Measurements from ENCODE around the gene SRPRB.

SRPRB gene

DNA sequence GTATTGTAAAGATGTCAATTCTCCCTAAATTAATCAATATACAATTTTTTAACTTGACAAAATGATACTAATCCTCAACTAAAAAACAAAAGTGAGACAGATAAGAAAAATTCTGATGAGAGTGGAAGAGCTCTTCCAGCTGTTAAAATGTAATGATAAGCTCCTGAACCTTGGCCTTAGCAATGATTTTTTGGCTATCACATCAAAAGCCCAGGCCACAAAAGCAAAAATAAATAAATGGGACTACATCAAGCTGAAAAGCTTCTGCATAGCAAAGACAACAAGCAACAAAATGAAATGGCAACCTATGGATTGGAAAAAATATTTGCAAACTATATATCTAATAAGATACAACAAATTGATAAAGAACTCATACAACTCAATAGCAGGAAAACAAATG is 24.0 kb upstream of the SRPRB start:
- H3K4me3 ChIP-seq (ENCODE audit: low read depth, low read length), result no peak overlapping the region

DNA sequence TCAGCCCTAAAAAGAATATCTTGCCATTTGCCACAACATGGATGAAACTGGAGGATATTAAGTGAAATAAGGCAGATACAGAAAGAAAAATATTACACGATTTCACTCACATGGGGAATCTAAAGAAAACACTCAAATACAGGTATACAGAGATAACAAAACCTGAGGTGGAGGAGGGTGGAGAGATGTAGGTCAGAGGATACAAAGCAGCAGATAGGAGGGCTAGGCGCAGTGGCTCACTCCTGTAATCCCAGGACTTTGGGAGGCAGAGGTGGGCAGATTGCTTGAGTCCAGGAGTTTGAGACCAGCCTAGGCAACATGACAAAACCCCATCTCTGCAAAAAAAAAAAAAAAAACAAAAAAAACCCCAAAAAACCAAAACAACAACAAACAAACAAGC is 23.2 kb upstream of the SRPRB start:
- no peaks in the 10 kb centered on the region for H3K27me3 ChIP-seq (ENCODE audit: control insufficient read depth, insufficient read depth, low read length)
- no peaks in the 10 kb centered on the region for H3K9me3 ChIP-seq (ENCODE audit: control insufficient read depth, insufficient read depth, low read length)
- H3K4me1 ChIP-seq (ENCODE audit: control insufficient read depth, insufficient read depth, low read length), result peaks cover 5% of the 10 kb centered on the region
- no peak overlapping the region for H3K9ac ChIP-seq (ENCODE audit: low read depth, low read length)
- H3K36me3 ChIP-seq (ENCODE audit: control insufficient read depth, insufficient read depth, low read length), result no peaks in the 10 kb centered on the region
- no peak overlapping the region for H3K4me3 ChIP-seq (ENCODE audit: low read depth, low read length)

More for the DNA sequence above, 24.0 kb upstream of the SRPRB start:
- no peak overlapping the region for H3K9ac ChIP-seq (ENCODE audit: low read depth, low read length)
- no peaks in the 10 kb centered on the region for H3K27me3 ChIP-seq (ENCODE audit: control insufficient read depth, insufficient read depth, low read length)
- peaks cover 5% of the 10 kb centered on the region for H3K4me1 ChIP-seq (ENCODE audit: control insufficient read depth, insufficient read depth, low read length)
- H3K9me3 ChIP-seq (ENCODE audit: control insufficient read depth, insufficient read depth, low read length), result no peaks in the 10 kb centered on the region
- H3K36me3 ChIP-seq (ENCODE audit: control insufficient read depth, insufficient read depth, low read length), result no peaks in the 10 kb centered on the region

DNA sequence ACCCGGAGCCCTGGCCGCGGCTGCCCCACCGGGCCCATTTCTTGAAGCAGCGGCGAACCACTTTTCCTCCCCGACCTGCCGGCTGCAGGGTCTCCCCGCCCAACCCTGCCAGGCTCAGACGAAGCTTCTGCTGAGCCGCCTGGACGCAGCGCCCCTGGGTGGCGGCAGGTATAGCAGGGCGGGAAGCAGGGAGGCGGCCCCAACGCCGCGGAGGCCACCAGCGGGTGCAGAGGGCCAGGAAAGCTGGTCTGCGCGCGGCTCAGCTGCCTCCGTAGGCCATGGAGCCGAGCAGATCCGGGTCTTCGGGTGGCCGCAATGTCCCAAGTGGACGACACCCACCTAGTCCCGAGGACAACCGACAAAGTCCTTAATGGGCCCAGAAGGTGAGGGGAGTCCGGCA is 21.9 kb upstream of the SRPRB start:
- no peaks in the 10 kb centered on the region for H3K9me3 ChIP-seq (ENCODE audit: control insufficient read depth, insufficient read depth, low read length)
- no peak overlapping the region for H3K9ac ChIP-seq (ENCODE audit: low read depth, low read length)
- no peak overlapping the region for H3K4me3 ChIP-seq (ENCODE audit: low read depth, low read length)
- H3K36me3 ChIP-seq (ENCODE audit: control insufficient read depth, insufficient read depth, low read length), result no peaks in the 10 kb centered on the region
- no peaks in the 10 kb centered on the region for H3K27me3 ChIP-seq (ENCODE audit: control insufficient read depth, insufficient read depth, low read length)
- no peaks in the 10 kb centered on the region for H3K4me1 ChIP-seq (ENCODE audit: control insufficient read depth, insufficient read depth, low read length)

DNA sequence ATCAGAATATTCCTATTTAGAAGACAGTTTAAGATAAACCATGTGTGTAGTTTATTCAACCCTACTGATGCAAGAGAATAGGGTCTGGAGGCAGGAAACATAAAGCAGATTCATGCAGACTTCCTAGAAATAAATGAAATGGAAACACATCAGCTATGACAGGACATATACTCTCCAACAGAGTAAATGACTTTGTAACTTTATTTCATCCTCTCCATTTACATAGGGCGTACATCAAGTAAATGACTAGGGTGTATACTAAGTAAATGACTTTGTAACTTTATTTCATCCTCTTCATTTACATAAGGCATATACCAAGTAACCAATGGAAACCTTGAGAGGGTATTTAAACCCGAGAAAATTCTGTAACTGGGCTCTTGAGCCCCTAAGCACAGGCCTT is 17.6 kb upstream of the SRPRB start:
- no peak overlapping the region for H3K9ac ChIP-seq (ENCODE audit: low read depth, low read length)
- no peaks in the 10 kb centered on the region for H3K36me3 ChIP-seq (ENCODE audit: control insufficient read depth, insufficient read depth, low read length)
- H3K9me3 ChIP-seq (ENCODE audit: control insufficient read depth, insufficient read depth, low read length), result peaks cover 10% of the 10 kb centered on the region
- H3K27me3 ChIP-seq (ENCODE audit: control insufficient read depth, insufficient read depth, low read length), result no peaks in the 10 kb centered on the region
- H3K4me1 ChIP-seq (ENCODE audit: control insufficient read depth, insufficient read depth, low read length), result no peaks in the 10 kb centered on the region
- H3K4me3 ChIP-seq (ENCODE audit: low read depth, low read length), result no peak overlapping the region

DNA sequence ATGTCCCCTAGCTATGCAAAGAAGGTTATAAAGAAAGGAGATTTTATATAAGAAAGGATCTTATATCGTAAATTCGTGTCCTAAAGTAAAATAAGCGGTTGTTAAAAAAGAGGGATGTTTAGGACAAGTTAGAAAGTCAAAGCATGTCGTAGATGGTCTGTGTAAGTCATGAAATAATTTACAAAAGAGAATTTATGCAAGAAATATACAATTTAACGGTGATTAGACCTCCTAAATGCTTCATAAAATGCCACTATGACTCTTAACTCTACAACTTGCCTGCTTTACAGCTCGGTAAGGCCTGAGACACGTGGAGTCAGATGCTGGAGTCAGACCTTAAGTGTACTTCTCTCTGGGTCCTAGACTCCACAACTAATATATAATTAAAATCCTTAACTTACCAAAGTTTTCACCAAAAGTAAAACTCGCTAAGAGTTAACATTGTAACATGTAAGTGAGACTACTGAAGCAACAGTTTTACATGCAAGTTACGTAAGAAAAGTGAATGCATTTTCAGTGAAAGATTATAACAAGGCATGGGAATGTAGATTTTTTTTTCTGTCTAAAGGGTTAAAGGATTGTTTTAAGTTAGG is 13.3 kb upstream of the SRPRB start:
- H3K36me3 ChIP-seq (ENCODE audit: control insufficient read depth, insufficient read depth, low read length), result no peaks in the 10 kb centered on the region
- no peaks in the 10 kb centered on the region for H3K27me3 ChIP-seq (ENCODE audit: control insufficient read depth, insufficient read depth, low read length)
- no peak overlapping the region for H3K9ac ChIP-seq (ENCODE audit: low read depth, low read length)
- H3K4me3 ChIP-seq (ENCODE audit: low read depth, low read length), result no peak overlapping the region
- peaks cover 10% of the 10 kb centered on the region for H3K9me3 ChIP-seq (ENCODE audit: control insufficient read depth, insufficient read depth, low read length)
- H3K4me1 ChIP-seq (ENCODE audit: control insufficient read depth, insufficient read depth, low read length), result no peaks in the 10 kb centered on the region

DNA sequence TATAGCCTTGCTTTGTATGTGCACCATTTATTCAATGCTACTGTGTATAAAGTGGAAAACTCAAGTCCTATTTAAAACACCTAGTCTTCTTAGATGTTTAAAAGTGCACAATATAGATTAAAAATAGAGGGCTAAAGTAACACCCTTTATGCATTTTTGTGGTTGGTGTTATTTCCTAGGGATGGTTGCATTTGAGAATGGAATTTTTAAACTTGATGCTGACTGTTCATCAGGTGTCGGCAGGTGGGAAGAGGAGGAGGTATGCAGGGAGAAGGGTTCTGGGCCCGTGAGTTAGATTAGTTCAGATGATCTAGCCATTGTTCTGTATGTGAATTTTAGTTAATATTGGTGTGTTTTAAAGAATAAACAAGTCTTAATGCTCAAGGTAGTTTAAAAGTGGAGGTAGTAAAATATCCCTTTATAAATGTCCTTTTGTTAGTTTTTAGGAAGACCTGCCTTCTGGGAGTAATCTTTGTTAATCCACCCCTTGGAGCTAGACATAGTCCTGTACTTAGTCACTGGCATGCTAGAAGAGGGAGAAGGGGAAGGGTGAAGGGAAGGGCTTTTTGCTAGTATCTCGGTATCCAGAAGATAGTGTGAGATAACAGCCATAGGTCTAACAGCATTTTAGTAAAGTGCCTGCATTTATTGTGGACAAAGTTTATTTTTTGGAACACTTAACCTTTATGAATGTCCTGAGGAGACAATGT is 8.1 kb upstream of the SRPRB start:
- Histone ChIP-seq H3K4me3 (ENCODE audit: low read depth, low read length) (no peak overlapping the region), H3K4me1 (ENCODE audit: control insufficient read depth, insufficient read depth, low read length) (no peaks in the 10 kb centered on the region), H3K36me3 (ENCODE audit: control insufficient read depth, insufficient read depth, low read length) (no peaks in the 10 kb centered on the region), H3K9ac (ENCODE audit: low read depth, low read length) (no peak overlapping the region), H3K9me3 (ENCODE audit: control insufficient read depth, insufficient read depth, low read length) (peaks cover 3% of the 10 kb centered on the region), H3K27me3 (ENCODE audit: control insufficient read depth, insufficient read depth, low read length) (no peaks in the 10 kb centered on the region)

DNA sequence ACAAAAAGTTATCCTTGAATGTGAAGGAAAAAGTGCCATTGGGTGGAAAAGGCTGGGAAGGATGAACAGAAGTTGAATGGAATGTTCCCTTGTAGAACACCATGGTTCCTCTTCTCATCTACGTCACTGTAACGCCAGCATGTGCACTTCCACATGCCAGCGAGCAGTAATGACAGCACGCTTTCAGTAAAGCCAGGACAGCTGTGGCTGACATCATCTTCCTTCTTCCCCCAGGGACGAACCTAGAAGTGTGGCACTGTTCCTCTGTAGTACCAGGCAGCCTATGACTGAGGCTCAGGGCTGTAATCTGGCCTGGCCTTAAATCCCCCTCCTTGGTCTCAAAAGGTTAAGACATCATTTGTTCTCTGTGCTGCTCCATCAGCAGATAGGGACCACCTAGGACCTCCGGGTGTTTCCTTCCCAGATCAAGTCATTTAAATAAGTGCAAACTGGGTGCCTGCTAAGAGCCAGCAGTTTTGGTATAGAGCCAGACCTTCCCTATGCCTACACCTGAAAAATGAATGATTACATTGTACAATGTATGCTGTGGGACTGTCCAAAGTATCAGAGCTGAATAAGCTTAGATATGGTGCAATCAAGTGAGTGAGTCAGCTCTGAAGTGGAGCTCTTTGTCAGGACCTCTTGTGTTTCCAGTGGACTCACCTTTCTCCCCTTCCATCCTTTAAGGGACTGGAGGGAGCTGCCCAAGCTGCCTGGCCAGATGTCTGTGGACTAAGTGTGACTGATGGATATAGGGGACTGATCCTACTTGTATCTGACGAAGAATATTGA is 5.6 kb upstream of the SRPRB start:
- H3K4me3 ChIP-seq (ENCODE audit: low read depth, low read length), result no peak overlapping the region
- H3K9me3 ChIP-seq (ENCODE audit: control insufficient read depth, insufficient read depth, low read length), result no peaks in the 10 kb centered on the region
- H3K9ac ChIP-seq (ENCODE audit: low read depth, low read length), result no peak overlapping the region
- H3K4me1 ChIP-seq (ENCODE audit: control insufficient read depth, insufficient read depth, low read length), result no peaks in the 10 kb centered on the region
- no peaks in the 10 kb centered on the region for H3K36me3 ChIP-seq (ENCODE audit: control insufficient read depth, insufficient read depth, low read length)
- H3K27me3 ChIP-seq (ENCODE audit: control insufficient read depth, insufficient read depth, low read length), result no peaks in the 10 kb centered on the region

DNA sequence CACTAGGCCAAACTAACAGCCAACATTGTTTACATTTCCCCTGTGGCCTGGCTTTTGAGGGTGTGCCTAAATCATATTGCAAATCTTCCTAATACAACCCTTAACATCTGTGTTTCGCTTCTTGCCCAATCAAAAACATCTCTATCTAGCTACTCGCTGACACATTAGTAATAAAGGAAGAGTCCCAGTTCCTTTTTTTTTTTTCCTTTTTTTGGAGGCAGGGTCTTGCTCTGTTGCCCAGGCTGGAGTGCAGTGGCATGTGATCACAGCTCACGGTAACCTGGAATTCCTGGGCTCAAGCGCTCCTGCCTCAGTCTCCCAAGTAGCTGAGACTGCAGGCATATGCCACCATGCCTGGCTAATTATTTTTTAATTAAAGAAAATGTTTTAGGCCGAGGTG is 2.1 kb upstream of the SRPRB start:
- Histone ChIP-seq H3K36me3 (ENCODE audit: control insufficient read depth, insufficient read depth, low read length) (no peaks in the 10 kb centered on the region), H3K9me3 (ENCODE audit: control insufficient read depth, insufficient read depth, low read length) (no peaks in the 10 kb centered on the region), H3K4me1 (ENCODE audit: control insufficient read depth, insufficient read depth, low read length) (no peaks in the 10 kb centered on the region), H3K27me3 (ENCODE audit: control insufficient read depth, insufficient read depth, low read length) (no peaks in the 10 kb centered on the region), H3K9ac (ENCODE audit: low read depth, low read length) (no peak overlapping the region), H3K4me3 (ENCODE audit: low read depth, low read length) (no peak overlapping the region)

DNA sequence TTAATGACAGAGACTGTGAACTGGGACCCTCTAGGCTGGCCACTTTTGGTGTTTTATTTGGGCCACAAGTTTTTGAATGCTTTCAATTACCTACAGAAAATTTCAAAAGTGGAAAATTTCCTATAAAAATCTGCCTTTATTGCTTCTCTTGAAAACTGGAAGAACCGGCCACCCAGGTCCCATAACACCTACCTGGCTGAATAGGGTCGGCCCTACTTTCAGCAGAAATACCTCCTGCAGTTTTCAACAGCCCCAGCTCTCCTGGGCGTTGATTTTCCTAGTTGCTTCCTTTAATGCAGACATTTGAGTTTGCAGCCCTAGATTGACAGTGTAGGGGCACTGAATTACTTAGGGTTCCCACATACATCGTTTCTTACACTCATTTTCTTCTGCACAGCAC is 719 bp upstream of the SRPRB start:
- Histone ChIP-seq H3K36me3 (ENCODE audit: control insufficient read depth, insufficient read depth, low read length) (no peaks in the 10 kb centered on the region), H3K9ac (ENCODE audit: low read depth, low read length) (no peak overlapping the region), H3K4me3 (ENCODE audit: low read depth, low read length) (peak overlapping the region; percentile 90), H3K27me3 (ENCODE audit: control insufficient read depth, insufficient read depth, low read length) (no peaks in the 10 kb centered on the region), H3K4me1 (ENCODE audit: control insufficient read depth, insufficient read depth, low read length) (no peaks in the 10 kb centered on the region), H3K9me3 (ENCODE audit: control insufficient read depth, insufficient read depth, low read length) (no peaks in the 10 kb centered on the region)

DNA sequence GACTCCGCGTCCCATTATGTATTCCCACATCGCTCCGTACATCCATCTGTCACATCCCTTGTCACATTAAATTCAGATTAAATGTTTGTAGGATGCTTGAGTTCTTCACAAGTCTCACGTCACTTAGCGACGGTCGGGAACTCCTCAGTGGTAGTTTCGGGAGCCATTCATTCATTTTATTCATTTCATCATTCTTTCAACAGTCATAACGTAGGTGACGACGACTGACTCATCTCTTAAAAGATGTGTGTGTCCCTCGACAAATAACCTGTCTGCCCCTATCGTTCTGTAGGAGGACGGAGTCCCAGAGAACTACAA is 272 bp upstream of the SRPRB start:
- Histone ChIP-seq H3K27me3 (ENCODE audit: control insufficient read depth, insufficient read depth, low read length) (no peaks in the 10 kb centered on the region), H3K9ac (ENCODE audit: low read depth, low read length) (no peak overlapping the region), H3K4me3 (ENCODE audit: low read depth, low read length) (peak overlapping the region; percentile 90), H3K4me1 (ENCODE audit: control insufficient read depth, insufficient read depth, low read length) (no peaks in the 10 kb centered on the region), H3K9me3 (ENCODE audit: control insufficient read depth, insufficient read depth, low read length) (no peaks in the 10 kb centered on the region), H3K36me3 (ENCODE audit: control insufficient read depth, insufficient read depth, low read length) (no peaks in the 10 kb centered on the region)

DNA sequence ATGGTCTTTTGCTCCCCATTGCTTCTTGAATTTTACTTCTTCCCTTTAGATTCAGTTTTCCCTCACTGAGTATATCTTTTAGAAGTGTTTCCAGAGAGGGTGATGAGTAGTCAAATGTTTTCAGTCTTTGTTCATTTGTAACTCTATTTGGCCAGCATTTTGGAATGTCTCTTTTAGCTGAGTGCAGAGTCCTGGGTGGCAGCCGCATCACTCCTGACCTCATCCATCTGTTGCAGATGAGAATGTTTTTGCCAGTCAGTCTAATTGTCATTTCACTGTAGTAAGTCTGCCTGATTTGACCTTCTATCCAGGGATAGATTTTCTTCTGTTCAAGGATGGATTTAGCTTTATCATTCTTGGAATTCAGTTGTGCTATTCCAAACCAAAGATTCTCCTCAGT is 7.3 kb downstream of the SRPRB start:
- Histone ChIP-seq H3K9ac (ENCODE audit: low read depth, low read length) (no peak overlapping the region), H3K27me3 (ENCODE audit: control insufficient read depth, insufficient read depth, low read length) (no peaks in the 10 kb centered on the region), H3K4me3 (ENCODE audit: low read depth, low read length) (no peak overlapping the region), H3K9me3 (ENCODE audit: control insufficient read depth, insufficient read depth, low read length) (no peaks in the 10 kb centered on the region), H3K36me3 (ENCODE audit: control insufficient read depth, insufficient read depth, low read length) (peaks cover 5% of the 10 kb centered on the region), H3K4me1 (ENCODE audit: control insufficient read depth, insufficient read depth, low read length) (no peaks in the 10 kb centered on the region)

DNA sequence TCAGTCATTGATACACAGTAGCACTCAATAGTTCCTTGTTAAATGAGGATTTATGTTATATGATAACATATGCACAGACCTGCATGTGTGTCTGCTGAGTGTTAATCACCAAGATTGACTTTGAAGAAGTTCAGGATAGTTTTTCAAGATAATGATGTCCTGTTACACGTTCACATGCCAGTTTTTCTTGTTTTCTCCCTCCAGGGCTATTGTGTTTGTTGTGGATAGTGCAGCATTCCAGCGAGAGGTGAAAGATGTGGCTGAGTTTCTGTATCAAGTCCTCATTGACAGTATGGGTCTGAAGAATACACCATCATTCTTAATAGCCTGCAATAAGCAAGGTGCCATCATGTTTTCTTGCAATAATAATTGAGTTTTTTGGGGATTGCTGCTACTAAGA is 9.8 kb downstream of the SRPRB start:
- Histone ChIP-seq H3K4me3 (ENCODE audit: low read depth, low read length) (no peak overlapping the region), H3K9me3 (ENCODE audit: control insufficient read depth, insufficient read depth, low read length) (no peaks in the 10 kb centered on the region), H3K4me1 (ENCODE audit: control insufficient read depth, insufficient read depth, low read length) (no peaks in the 10 kb centered on the region), H3K9ac (ENCODE audit: low read depth, low read length) (no peak overlapping the region), H3K36me3 (ENCODE audit: control insufficient read depth, insufficient read depth, low read length) (peaks cover 13% of the 10 kb centered on the region), H3K27me3 (ENCODE audit: control insufficient read depth, insufficient read depth, low read length) (no peaks in the 10 kb centered on the region)

Measured in iPS-15b (cell line).